Cardiac fibroblast (primary cell): ENCODE data around the gene DCAF5.

Source experiments
- DNase-seq, 2 donors: peaks; one replicate each; pipeline versions ENCODE4 v3.0.0 to v3.0.0-alpha.2; 2010; ENCODE audit warnings: low read depth in 2 of 2
- H3K4me3 ChIP-seq, 2 donors: replicated peaks in 1 of 2; 1 replicate in 1 of 2; 2 replicates in 1 of 2; pipeline ENCODE4 v1.5.1; 2011; ENCODE audit warnings: low read depth in 2 of 2, low read length in 2 of 2, mild to moderate bottlenecking in 2 of 2, moderate library complexity in 1 of 2
- TF ChIP-seq, protein P1 (sequence below): IDR thresholded peaks from one replicate; pipeline ENCODE4 v1.5.1; 2011; ENCODE audit warnings: low read depth, mild to moderate bottlenecking, low read length, inconsistent platforms

The DCAF5 gene

GRCh38 chr14:69006346-69006745 is 146.6 kb downstream of the DCAF5 start:
- no peak for DNase-seq
- H3K4me3 ChIP-seq: no peak overlapping the region
- TF ChIP-seq, protein P1, sequence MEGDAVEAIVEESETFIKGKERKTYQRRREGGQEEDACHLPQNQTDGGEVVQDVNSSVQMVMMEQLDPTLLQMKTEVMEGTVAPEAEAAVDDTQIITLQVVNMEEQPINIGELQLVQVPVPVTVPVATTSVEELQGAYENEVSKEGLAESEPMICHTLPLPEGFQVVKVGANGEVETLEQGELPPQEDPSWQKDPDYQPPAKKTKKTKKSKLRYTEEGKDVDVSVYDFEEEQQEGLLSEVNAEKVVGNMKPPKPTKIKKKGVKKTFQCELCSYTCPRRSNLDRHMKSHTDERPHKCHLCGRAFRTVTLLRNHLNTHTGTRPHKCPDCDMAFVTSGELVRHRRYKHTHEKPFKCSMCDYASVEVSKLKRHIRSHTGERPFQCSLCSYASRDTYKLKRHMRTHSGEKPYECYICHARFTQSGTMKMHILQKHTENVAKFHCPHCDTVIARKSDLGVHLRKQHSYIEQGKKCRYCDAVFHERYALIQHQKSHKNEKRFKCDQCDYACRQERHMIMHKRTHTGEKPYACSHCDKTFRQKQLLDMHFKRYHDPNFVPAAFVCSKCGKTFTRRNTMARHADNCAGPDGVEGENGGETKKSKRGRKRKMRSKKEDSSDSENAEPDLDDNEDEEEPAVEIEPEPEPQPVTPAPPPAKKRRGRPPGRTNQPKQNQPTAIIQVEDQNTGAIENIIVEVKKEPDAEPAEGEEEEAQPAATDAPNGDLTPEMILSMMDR: no peak

DNA sequence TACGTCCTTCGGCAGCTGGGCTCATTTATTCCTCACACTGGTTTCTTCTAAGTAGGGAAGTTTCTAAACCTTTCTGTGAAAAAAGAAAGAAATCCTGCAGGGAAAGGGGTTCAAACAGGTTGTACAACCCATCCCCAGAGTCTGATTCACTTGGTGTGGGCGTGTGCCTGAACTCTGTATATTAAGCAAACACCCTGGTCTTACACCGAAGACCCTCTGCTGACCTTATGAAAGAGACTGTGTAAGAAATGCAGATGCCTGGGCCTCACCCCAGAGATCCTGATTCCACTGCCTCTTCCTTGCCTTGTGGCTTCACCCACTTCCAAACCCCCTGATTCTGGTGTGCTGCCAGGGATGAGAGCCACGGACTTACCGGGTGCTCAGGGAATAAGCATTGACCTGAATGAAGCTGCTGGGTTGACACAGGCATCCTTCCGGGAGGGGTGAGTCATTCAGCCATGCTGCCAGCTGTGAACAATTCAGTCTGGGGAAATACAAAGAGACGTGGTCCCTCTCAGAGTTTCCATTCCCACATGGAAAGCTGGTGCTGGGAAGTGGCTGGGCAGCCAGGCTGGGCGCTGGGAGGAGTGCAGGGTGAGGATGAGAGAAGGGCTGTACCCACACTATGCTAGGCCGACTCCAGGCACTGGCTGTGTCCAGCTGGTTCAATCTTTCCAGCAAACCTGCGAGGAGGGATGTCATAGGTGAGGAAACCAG is 147.3 kb downstream of the DCAF5 start:
- no peak overlapping the region for H3K4me3 ChIP-seq
- TF ChIP-seq, protein P1: no peak
- DNase-seq: peak; percentile 90 to 94

- no peak overlapping the region for H3K4me3 ChIP-seq
- peak; percentile 11 to 28 for DNase-seq
- TF ChIP-seq, protein P1: no peak
Measured at GRCh38 chr14:69004731-69005431, 148.0 kb downstream of the DCAF5 start.

DNA sequence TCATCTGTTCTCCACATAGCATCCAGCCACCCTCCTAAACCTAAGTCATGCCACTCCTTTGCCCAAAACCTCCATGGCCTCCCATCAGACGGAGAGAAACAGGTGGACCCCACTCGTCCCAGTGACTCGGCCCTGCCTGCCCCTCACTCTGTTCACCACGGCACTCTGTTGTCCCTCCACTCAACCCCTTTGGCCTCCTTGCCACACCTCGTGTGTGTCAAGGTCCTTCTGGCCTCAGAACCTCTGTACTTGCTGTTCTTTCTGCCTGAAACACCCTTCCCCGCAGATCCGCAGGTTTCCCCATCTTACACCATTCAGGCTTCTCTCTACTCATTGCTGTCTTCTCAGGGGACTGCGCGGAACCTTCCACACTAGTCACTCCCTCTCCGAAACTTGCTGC is 149.3 kb downstream of the DCAF5 start:
- DNase-seq: no peak
- no peak overlapping the region for H3K4me3 ChIP-seq
- TF ChIP-seq, protein P1: no peak

GRCh38 chr14:69002069-69002468 is 150.8 kb downstream of the DCAF5 start:
- TF ChIP-seq, protein P1: peak; percentile 30
- H3K4me3 ChIP-seq: no peak overlapping the region
- peak; percentile 39 to 55 for DNase-seq

GRCh38 chr14:69001375-69001774 is 151.5 kb downstream of the DCAF5 start:
- no peak overlapping the region for H3K4me3 ChIP-seq
- no peak for DNase-seq
- TF ChIP-seq, protein P1: no peak
